Activated T-helper 1 cell treated with Interleukin-2 at 50 U/mL for 16 hours (primary cell): Measurements from ENCODE around the gene SFRP5.

Experiments used
- DNase-seq: peaks from one replicate; pipeline ENCODE4 v3.0.0-alpha.2; 2020; ENCODE audit warnings: low read depth

SFRP5 gene

DNA sequence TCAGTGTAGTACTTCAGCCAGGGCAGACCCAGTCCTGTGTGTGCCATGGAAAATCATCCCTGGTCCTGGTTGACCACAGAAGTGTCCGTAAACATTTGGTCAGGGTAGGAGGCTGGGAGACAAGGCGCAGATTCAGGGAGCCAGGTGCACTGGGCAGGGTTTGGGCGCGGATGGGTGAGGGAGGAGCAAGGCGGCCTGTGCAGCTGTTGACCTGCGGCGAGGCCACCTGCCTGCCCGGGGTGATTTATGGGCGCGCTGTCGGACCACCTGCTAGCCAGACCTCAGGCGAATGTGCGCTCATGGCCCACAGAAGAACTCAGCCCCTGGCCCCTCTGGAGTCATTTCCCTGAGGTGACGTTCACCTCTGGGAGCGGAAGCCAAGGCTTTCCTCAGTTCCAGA is 6.6 kb downstream of the SFRP5 start:
- no peak for DNase-seq

DNA sequence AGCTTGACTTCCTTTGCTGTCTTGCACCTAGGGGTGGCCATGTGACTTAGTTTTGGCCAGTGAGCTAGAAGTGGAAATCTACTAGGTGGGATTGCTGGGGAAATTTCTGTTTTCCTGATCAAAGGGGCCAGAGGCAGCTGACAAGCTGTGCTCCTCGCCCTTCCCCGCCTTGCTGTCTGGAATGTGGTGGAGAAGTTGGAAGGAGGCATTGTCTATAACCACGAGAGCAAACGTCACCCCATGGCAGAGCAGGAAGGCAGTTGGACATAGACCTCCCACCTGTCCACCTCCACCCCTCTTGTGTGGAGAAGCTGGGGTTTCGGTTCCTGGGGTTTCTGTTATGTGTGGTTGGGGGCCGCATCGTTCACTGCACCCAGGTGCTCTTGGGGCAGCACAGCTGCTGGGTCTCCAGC is 7.3 kb downstream of the SFRP5 start:
- no peak for DNase-seq

DNA sequence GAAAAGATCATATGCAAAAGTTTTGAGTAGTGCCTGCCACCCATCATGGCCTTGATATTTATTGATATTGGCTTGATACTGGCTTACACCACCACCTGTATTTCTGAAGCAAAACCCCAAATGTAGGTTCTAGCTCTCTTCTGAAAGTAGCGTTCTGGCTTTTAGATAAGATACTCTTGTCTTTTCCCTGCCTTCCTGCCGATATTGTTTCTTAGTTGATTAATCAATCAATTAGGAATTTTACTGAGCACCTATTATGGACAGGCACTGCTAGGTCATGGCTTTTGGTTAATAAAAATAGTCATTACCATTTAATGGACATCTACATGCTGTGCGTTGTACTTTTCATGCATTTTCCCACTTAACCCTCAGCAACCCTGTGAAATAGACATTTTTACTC is 7.9 kb downstream of the SFRP5 start:
- no peak for DNase-seq

DNA sequence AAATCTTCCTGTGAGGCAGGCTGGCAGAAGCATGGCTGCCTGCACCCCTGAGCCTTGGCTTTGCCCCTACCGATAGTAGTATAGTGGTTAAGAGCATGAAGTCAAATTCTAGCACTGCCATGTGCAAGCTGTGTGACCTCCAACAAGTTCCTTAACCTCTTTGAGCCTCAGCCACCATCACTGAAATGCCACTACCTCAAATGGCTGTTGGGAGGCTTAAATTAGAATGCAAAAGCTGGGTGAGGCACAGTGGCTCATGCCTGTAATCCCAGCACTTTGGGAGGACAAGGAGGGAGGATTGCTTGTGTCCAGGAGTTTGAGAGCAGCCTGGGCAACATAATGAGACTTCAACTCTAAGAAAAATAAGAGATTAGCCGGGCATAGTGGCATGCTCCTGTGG is 8.4 kb downstream of the SFRP5 start:
- no peak for DNase-seq

DNA sequence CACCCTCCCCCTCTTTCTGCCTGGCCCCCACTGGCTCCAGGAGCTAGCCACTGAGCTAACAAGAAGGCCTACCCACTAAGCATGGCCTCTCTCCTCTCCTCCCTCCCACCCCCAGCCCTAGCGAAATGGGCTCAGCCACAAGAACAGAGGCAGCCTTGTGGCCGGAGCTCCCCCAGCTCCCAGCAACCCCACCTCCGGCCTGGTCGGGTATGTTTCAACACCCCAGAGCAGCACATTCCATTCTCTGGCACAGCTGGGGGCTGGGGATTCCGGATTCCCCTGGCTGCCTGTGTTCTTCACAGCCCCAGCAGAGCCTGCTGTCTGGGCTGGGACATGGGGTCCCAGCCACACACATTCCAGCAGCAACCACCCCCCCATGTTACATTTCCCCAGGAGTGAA is 9.0 kb downstream of the SFRP5 start:
- no peak for DNase-seq

DNA sequence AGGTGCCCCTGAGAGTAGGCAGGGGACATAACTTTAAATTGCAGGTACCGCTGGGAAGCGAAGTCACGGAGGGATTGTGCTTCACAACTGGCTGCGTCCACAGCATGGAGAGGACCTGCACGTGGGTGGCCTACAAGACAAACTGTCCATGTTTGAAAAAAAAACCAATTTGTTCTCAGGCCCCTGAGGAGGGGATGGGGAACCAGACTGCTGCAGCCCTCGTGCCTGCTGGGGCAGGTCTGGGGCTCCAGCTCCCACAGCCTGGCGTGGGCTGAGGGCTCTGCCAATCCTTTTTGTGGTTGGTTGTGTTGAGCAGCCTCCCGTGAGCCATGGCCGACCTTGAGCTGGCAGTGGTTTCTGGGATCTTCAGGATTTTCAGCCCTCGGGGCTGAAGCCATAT is 9.7 kb downstream of the SFRP5 start:
- DNase-seq = no peak

DNA sequence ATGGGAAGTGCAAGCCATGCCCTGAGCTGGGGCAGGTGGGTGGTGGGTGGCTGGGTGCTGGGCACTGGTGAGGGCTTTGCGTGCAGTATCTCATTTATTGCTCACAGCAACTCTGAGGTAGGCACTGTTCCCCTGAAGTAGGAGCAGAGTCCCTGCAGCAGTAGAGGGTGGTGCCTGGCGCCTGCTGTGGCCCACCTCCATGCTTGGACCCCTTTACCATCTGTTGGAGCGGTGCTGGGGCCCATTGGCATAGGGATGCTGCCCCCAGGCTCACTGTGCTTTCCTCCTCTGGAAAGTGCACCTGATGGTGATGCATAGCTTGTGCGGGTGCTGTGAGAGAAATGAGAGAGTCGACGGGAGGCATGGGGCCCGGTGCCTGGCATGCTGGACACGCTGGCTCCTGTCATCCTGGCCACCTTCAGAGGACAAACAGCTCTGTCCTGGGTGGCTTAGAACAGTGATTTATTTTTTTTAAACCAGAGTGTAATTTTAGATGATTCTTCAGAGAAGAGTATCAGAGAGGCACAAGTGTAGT is 10.4 kb downstream of the SFRP5 start:
- DNase-seq = no peak

DNA sequence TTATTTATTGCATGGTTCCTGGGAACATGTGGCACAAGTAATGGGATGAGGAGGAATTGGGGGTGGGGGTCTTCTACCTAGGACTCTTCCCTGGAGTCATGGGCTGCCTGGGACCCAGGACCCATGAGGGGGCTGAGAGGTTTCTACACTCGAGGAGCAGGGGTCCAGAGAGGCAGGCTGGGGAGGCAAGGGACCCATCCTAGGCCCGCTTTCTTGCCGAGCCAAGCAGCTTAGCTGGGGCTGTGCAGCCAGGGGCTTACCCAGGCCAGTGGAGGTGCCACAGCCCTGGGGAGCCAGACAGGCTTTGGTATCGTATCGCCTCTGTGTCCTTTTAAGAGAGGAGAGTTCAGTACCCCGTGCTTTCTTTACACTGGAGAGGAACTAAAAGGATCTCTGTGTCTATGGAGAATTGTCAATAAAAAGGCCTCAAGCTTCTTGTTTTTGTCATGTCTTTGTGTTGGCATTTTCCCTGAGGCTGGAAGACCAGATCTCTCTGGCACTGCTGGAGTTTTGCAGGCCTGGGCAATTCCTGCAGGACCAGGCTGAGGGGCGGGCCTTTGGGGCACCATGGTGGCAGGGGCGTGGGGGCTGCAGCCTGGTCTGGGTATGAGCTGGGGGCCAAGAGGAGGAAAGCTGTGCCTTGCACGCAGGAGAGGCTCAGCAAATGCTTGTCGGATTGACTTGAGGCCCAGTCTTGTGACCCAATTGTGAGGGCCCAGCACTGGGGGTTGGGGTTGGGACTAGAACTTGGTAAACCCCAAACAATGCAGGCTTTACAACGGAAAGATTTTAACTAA is 11.1 kb downstream of the SFRP5 start:
- no peak for DNase-seq

DNA sequence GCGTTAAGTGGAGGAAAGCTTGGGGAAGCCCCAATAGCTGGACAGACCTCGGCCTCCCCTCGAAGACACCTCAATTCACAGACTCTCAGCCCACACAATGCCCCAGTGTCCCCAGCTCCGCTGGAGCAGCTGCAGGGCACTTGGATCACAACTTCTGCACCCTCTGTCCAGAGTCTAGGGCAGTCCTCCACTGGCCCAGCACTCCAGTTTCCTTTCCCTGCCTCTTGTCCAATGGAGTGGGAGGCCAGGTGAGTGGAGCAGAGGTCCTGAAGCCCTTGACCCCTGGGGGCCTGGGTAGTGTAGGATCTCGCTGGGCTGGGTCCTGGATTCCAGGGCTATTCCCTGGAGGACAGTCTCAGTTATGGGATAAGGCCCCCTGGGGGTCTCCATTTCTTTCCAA is 11.9 kb downstream of the SFRP5 start:
- DNase-seq = no peak

DNA sequence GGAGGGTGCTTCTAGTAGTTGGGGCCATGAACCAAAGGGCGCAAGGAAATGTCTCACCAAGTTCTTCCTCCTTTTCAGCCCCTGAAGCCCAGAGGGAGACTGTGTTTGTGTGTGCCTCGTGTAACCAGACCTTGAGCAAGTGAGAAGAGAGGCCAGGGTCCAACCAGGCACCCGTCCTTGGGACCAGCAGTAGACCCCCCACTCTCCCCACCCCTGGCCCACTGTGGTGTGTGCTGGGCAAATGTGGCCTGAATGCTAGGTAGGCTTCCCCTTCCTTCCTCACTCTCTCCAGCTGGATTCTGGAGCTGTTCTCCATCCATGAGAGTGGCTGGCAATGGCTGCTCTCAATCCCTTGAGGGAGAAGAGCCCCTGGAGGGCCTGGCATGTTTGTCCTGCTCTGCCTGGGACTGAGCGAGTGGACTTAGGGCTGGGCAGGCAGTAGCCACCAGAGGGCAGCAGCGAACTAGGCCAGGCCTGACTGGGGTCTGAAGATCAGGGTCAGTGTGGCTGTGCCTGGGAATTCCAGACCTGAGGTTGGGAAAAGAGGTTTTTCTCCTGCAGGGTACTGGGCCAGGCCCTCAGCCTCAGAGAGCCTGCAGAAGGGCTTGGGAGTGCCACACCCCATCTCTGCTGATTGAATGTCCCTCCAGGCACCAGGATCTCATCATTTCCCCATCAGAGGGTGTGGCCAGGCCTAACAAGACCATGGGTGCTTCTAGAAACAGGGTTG is 12.5 kb downstream of the SFRP5 start:
- no peak for DNase-seq

DNA sequence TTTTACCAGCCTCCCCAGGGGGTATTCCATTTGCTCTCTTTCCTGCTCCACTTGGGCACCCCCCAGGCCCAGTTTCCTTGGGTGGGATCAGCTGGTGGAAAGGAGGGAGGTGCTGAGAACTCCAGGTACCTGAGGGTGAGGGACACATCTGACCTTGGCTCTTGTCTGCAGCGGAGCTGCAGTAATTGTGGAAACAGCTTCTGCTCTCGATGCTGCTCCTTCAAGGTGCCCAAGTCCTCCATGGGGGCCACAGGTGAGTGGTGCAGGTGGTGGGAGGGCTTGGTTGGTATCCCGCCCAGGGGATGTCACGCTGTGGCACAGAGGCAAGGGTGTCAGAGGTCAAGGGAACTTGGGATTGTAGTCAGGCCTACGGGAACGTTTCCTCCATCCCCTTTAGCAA is 14.3 kb downstream of the SFRP5 start:
- DNase-seq = no peak

DNA sequence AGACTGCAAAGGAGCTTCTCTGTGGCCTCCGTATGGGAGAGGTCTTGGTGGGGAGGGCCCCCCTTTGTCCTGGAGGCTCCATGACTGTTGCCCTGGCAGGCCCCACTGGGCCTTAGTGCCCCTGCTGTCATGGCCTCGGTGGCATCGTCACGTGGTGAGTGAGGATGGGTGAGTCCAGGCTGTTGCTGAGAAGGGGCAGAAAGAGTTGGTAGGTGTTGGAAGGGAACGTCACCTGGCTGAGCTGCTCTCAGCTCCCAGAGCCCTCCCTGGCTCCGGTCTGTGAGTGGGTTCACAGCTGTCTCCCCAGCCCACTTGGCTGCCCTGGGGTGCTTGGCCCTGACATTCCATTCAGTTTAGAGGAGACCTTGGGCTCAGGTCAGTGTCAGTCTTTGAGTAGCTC is 16.1 kb downstream of the SFRP5 start:
- DNase-seq = no peak

DNA sequence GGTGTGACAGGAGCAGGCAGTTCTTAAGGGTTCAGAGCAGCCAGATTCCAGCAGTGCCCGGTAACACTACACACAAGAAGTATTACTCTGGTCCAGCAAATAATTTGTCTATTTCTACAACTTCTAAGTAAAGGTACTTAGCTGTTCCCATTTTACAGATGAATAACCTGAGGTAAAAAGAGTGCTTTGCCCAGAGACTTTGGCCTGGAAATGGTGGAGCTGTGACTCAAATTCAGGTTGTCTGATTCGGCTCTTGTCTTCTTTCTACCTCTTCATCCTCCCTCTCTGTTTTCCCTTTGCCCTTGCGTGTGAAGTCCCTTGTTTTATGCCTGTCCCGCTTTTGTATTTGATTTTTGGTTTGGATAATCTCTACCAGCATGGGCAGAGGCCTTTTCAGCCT is 17.1 kb downstream of the SFRP5 start:
- no peak for DNase-seq

DNA sequence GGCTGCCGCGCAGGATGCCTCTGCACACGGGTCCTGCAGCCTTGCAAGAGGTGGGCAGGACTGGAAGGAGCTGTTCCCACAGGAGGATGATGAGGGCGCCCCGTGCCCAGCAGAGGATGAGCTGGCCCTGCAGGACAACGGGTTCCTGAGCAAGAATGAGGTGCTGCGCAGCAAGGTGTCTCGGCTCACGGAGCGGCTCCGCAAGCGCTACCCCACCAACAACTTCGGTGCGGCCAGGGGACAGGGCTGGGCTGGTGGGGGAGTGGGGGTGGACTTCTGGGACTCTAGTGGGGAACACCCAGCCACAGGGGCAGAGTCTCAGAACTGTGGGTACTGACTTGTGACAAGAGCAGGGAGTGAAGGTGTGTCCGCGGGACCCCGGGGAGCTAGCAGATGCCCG is 18.8 kb downstream of the SFRP5 start:
- DNase-seq = no peak

DNA sequence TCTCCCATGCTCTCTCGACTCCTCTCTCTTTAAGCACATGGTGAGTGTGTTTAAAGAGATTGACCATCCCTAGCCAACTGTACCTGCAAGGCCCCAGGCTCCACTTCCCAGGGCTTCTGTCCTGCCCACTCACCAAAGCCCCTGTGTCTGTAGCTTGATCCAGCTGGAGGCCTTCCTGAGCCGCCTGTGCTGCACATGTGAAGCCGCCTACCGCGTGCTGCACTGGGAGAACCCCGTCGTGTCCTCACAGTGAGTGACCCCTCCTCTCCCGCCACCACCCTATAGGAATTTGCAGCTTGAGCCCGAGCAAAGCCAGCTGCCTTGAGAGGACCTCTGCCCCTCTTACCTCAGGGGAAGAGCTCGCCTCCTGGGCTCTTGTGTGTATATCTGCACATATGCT is 23.7 kb downstream of the SFRP5 start:
- no peak for DNase-seq

DNA sequence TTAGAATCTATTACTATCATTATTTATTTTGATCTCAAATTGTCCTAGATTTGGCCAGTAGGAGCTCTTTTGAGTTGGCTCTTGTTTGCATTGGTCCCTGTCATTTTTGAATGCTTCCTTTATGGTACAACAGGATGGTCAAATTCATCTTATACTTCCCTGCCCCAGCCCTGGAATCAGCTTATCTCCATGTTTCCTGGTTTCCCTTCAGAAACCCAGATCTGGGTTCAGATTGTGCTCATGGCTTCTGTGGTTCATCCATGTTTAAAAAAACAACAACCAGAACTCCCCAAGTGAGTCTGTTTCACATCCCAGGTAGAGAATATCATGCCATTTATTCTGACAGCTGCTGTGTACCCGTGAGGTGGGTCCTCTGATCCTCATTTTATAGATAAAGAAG is 24.2 kb downstream of the SFRP5 start:
- DNase-seq = no peak

DNA sequence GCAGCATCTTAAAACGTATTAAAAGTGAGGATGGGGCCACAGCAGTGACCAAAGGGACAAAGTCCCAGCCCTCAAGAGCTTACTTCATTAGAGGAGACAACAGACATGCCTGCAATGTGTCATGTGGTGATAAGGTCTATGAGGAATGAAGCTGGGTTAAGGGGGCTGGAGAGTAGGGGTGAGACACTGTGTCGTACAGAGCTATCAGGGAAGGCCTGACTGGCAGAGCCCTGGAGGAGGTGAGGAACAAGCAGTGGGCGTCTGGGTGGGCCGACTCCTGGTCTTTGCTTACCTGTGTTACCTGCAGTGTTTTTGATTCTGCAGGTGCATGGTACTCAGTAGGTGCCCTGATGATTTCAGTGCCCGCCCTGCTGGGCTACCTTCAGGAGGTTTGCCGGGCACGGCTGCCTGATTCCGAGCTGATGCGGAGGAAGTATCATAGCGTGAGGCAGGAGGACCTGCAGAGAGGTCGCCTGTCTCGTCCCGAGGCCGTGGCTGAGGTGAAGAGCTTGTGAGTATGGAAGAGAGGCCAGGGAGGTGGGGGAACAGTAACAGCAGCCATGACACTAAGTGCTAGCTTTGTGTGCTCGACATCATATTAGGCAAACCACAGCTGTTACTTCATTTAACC is 27.3 kb downstream of the SFRP5 start:
- no peak for DNase-seq

DNA sequence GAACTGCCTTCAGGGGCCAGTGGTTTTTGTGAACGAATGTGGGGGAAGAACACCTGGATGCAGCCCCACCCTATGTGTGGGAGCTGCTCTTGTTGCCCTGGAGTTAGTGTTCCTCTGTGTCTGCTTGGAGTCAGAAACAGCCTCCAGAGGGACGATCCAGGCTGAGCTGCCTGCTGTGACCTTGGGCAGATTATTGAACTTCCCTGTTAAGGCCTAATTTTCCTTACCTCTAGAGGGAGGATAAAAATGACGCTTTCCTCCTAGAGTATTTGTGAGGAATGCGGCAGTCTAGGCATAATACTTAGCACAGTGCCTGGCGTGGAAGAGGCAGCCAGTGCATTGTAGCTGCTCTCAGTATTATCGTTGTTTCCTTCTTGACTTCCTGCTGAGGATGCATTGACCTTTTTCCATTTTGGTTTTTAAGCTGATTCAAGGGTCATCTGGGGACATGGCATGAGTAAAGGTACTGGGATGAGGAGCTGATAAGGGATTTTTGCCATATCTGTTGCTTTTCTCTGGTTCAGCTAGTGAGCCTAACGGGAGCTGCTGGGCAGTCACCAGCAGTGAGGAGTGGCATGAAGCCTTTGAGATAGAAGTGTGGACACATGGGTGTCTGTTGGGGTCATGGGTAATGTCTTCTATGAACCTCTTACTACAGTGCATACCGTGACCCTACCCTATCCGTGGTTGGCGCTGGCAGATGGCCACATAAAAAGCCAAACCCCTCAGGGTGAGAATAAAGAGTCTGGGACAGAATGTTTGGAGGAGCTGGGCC is 28.4 kb downstream of the SFRP5 start:
- DNase-seq = no peak

DNA sequence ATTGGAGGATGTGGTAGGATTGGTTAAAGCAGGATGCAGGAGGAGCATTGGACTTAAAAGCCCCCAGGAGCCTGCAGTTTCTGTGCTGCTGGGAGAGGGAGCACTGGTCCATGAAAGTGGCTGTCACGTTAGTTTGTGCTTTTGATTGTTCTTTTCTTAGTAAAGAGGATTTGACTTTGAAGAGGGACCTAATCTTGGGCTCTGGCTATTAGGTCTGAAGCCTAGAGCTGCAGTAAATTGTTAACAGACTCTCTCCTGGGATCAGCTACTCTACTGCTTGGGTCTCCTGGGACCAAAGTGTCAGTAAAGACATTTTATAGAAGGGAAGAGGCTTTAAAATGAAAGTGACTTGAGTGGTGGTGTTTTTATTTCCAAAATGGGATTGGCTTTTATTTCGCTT is 31.2 kb downstream of the SFRP5 start:
- no peak for DNase-seq

DNA sequence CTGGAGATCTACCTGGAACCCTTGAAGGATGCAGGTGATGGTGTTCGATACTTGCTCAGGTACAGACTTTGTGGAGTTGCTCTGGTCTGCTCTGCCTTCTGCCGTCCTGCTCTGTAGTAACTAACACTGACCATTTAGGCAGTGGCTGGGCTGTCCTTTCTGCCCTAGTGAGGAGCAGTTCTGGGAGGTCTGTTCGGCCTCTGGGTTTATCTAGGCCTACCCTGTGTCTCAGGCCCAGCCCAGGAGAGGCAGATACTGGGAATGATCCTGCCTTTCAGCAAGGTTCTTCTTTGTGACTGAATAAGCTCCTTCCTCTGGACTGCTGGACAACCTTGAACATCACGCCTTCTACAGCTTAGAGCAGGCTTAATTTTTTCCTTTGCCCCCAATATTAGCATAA is 33.2 kb downstream of the SFRP5 start:
- DNase-seq = no peak

DNA sequence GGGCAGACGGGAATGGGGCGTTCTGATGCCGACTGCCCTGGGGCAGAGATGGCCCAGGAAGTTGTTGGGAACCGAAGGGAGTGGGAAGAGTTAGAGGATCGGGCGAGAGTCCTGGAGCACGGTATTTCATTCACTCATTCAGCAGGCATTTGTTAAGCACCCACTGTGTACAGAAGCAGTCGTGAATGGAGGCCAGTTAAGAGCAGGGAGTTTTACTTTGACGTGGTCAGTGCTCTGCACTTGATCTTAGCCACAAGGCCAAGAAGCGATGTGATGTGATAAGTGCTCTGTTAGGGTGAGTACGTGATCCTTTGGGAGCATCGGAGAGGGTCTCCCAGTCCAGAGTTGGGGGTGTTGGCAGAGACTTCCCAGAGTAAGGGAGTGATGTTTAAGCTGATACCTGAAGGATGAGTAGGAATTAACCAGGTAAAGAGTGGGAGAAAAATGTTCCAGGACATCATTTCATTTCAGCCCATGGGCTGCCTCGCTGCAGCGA is 34.0 kb downstream of the SFRP5 start:
- DNase-seq = no peak
